ENCODE measurements around the gene CTSO. TPM values are rescaled to one million over a fixed set of nuclear protein-coding genes. Genes with fewer than 3 reads are reported as not detected.

The CTSO gene
- total RNA-seq, 1 experiment from 2014 or later: 0.57 TPM

DNA sequence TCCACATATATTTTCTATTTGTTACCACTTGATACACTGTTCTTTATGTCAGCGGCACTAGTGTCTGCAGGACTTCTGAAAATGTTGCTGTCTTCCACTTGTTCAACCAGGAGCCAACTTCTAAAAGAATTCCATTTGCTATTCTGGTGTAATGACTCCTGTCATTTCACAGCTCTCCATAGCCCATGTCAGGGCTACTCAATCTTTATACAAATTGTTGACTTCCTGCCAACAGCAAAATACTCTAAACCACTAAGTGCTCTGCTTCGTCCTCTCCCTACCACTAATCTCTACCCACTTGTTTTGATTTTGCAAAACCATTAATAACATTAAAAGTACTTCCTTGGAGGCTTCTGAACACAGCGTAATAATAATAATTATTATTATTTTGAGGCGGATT lies 7.2 kb downstream of the CTSO start:
- no peak overlapping the region for H3K4me2 ChIP-seq (ENCODE audit: low read length)
- no peak for ATAC-seq
- H4K20me1 ChIP-seq (ENCODE audit: insufficient read depth): no peaks in the 10 kb centered on the region
- no peak overlapping the region for H3K27ac ChIP-seq (ENCODE audit: low read depth, low read length)
- TF ChIP-seq, protein P1, sequence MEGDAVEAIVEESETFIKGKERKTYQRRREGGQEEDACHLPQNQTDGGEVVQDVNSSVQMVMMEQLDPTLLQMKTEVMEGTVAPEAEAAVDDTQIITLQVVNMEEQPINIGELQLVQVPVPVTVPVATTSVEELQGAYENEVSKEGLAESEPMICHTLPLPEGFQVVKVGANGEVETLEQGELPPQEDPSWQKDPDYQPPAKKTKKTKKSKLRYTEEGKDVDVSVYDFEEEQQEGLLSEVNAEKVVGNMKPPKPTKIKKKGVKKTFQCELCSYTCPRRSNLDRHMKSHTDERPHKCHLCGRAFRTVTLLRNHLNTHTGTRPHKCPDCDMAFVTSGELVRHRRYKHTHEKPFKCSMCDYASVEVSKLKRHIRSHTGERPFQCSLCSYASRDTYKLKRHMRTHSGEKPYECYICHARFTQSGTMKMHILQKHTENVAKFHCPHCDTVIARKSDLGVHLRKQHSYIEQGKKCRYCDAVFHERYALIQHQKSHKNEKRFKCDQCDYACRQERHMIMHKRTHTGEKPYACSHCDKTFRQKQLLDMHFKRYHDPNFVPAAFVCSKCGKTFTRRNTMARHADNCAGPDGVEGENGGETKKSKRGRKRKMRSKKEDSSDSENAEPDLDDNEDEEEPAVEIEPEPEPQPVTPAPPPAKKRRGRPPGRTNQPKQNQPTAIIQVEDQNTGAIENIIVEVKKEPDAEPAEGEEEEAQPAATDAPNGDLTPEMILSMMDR (IDR thresholded peaks at IDR 0.05 in 2 of 3, conservative IDR thresholded peaks at IDR 0.05 in 1 of 3; ENCODE audit: borderline replicate concordance in 1 of 3, insufficient read depth in 1 of 3, low read depth in 2 of 3, low read length in 2 of 3): no peak
- TF ChIP-seq, protein P2, sequence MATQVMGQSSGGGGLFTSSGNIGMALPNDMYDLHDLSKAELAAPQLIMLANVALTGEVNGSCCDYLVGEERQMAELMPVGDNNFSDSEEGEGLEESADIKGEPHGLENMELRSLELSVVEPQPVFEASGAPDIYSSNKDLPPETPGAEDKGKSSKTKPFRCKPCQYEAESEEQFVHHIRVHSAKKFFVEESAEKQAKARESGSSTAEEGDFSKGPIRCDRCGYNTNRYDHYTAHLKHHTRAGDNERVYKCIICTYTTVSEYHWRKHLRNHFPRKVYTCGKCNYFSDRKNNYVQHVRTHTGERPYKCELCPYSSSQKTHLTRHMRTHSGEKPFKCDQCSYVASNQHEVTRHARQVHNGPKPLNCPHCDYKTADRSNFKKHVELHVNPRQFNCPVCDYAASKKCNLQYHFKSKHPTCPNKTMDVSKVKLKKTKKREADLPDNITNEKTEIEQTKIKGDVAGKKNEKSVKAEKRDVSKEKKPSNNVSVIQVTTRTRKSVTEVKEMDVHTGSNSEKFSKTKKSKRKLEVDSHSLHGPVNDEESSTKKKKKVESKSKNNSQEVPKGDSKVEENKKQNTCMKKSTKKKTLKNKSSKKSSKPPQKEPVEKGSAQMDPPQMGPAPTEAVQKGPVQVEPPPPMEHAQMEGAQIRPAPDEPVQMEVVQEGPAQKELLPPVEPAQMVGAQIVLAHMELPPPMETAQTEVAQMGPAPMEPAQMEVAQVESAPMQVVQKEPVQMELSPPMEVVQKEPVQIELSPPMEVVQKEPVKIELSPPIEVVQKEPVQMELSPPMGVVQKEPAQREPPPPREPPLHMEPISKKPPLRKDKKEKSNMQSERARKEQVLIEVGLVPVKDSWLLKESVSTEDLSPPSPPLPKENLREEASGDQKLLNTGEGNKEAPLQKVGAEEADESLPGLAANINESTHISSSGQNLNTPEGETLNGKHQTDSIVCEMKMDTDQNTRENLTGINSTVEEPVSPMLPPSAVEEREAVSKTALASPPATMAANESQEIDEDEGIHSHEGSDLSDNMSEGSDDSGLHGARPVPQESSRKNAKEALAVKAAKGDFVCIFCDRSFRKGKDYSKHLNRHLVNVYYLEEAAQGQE (IDR thresholded peaks at IDR 0.05; ENCODE audit: low read depth): no peak
- TF ChIP-seq POLR2A (IDR thresholded peaks at IDR 0.05; ENCODE audit: borderline replicate concordance, extremely low read depth, insufficient read depth, insufficient read length): no peak
- no peak for TF ChIP-seq JUND (IDR thresholded peaks at IDR 0.05)
- TF ChIP-seq, protein P3, sequence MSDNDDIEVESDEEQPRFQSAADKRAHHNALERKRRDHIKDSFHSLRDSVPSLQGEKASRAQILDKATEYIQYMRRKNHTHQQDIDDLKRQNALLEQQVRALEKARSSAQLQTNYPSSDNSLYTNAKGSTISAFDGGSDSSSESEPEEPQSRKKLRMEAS (IDR thresholded peaks at IDR 0.05): no peak
- no peak for TF ChIP-seq CEBPB (IDR thresholded peaks at IDR 0.05; ENCODE audit: low read depth)
- no peaks in the 10 kb centered on the region for H3K79me2 ChIP-seq (ENCODE audit: insufficient read depth, low read length)
- no peak overlapping the region for H3K9ac ChIP-seq (ENCODE audit: low read length)
- H3K9me2 ChIP-seq (ENCODE audit: insufficient read depth): no peaks in the 10 kb centered on the region
- ChIA-PET CTCF (no interaction called here), POLR2A (no interaction called here), RAD21 (ENCODE audit: low non-redundant PET in 1 of 2, low total read pairs in 2 of 2, uncharacterized antibody in 2 of 2, unreplicated experiment in 2 of 2) (no interaction called here)
- H3K9me3 ChIP-seq (ENCODE audit: control insufficient read depth in 1 of 2, insufficient read depth in 1 of 2, low read depth in 1 of 2, low read length in 2 of 2): no peaks in the 10 kb centered on the region
- no peaks in the 10 kb centered on the region for H3K4me1 ChIP-seq (ENCODE audit: control insufficient read depth in 1 of 2, insufficient read depth in 2 of 2, low read length in 2 of 2)
- no peaks in the 10 kb centered on the region for H3K36me3 ChIP-seq (ENCODE audit: control insufficient read depth in 1 of 2, insufficient read depth in 2 of 2, low read length in 2 of 2)
- no peaks in the 10 kb centered on the region for H3K27me3 ChIP-seq (ENCODE audit: insufficient read depth, low read length)
- no peak for DNase-seq (ENCODE audit: low read depth, low spot score)
- H3K4me3 ChIP-seq (replicated peaks in 1 of 2; ENCODE audit: low read depth in 1 of 2, low read length in 2 of 2): no peak overlapping the region
- no TSS peak for BruUV-seq (replicated peaks)
- H2AFZ ChIP-seq (ENCODE audit: low read depth, low read length, poor library complexity, severe bottlenecking): no peak overlapping the region
- intact Hi-C loops (cut with micrococcal nuclease): no loop called here

All from HCT116 (cell line).